Vagina (tissue), 2 donors: Measurements from ENCODE around the gene LYPD1. TPM values are rescaled to one million over a fixed set of nuclear protein-coding genes. Genes with fewer than 3 reads are reported as not detected.

ENCODE experiments used
- DNase-seq, 2 donors: peaks; one replicate each; pipeline ENCODE4 v3.0.0-alpha.2; 2017; ENCODE audit errors: extremely low spot score in 2 of 2
- H3K27ac ChIP-seq: fragments of 200-600 bp; sonication (generic); one replicate; pipeline ENCODE4 v1.5.1; 2019
- H3K27me3 ChIP-seq: fragments of 200-600 bp; sonication (generic); one replicate; pipeline ENCODE4 v1.5.1; 2019
- H3K36me3 ChIP-seq, 2 donors: fragments of 200-600 bp; sonication (generic); one replicate each; pipeline ENCODE4 v1.5.1; 2017 to 2019
- H3K4me1 ChIP-seq: fragments of 200-600 bp; sonication (generic); one replicate; pipeline ENCODE4 v1.5.1; 2019
- H3K4me3 ChIP-seq, 2 donors: fragments of 200-600 bp; sonication (generic); 1 replicate in 1 of 2; 2 replicates in 1 of 2; pipeline ENCODE4 v1.5.1; 2016 to 2019
- H3K9me3 ChIP-seq: fragments of 200-600 bp; sonication (generic); one replicate; pipeline ENCODE4 v1.5.1; 2019
- CTCF ChIP-seq, 3 experiments: fragments of 450-650 bp in 2 of 3; fragments of 200-600 bp in 1 of 3; sonication (generic) in 1 of 3; IDR thresholded peaks; one replicate each; pipeline ENCODE4 v1.5.1; 2017 to 2019; ENCODE audit warnings: antibody characterized with exemption in 3 of 3, mild to moderate bottlenecking in 2 of 3, moderate library complexity in 2 of 3
- POLR2A ChIP-seq, 2 donors: fragments of 450-650 bp; IDR thresholded peaks; one replicate each; pipeline ENCODE4 v1.6.1; 2017; ENCODE audit warnings: antibody characterized with exemption in 2 of 2, mild to moderate bottlenecking in 2 of 2, moderate library complexity in 2 of 2
- POLR2AphosphoS5 ChIP-seq, 2 donors: sonication (generic); formaldehyde crosslinking; IDR thresholded peaks; one replicate each; pipeline ENCODE4 v1.9.0; 2017; ENCODE audit warnings: antibody characterized with exemption in 2 of 2, mild to moderate bottlenecking in 2 of 2, low read depth in 1 of 2; ENCODE audit not compliant: insufficient read depth in 1 of 2
- intact Hi-C: fragments of 100-400 bp; cut with DNase I; formaldehyde crosslinking; loops from one replicate; pipeline ENCODE4 v1.15.1; 2023
- total RNA-seq: library from RNA; depleted of rRNA; stranded (reverse); fragments of >200 nt; gene quantifications from one replicate; pipeline ENCODE4 v1.2.3, GENCODE V29; 2016

LYPD1 gene
- total RNA-seq, 1 donor from 2014 or later: not detected

GRCh38 chr2:132690664-132691303 is 20.8 kb upstream of the LYPD1 start:
- TF ChIP-seq POLR2AphosphoS5 (IDR thresholded peaks at IDR 0.05; ENCODE audit: insufficient read depth in 1 of 2, low read depth in 1 of 2): no peak
- TF ChIP-seq POLR2A (IDR thresholded peaks at IDR 0.05): no peak
- no peak for TF ChIP-seq CTCF (IDR thresholded peaks at IDR 0.05)
- H3K9me3 ChIP-seq: no peaks in the 10 kb centered on the region
- H3K36me3 ChIP-seq: no peaks in the 10 kb centered on the region
- no peak overlapping the region for H3K4me3 ChIP-seq
- H3K27me3 ChIP-seq: no peaks in the 10 kb centered on the region
- intact Hi-C loops: no loop called here
- H3K27ac ChIP-seq: no peak overlapping the region
- no peaks in the 10 kb centered on the region for H3K4me1 ChIP-seq
- no peak for DNase-seq

GRCh38 chr2:132681766-132682165 is 11.8 kb upstream of the LYPD1 start:
- H3K27me3 ChIP-seq: no peaks in the 10 kb centered on the region
- TF ChIP-seq POLR2AphosphoS5 (IDR thresholded peaks at IDR 0.05; ENCODE audit: insufficient read depth in 1 of 2, low read depth in 1 of 2) (no peak), POLR2A (IDR thresholded peaks at IDR 0.05) (no peak), CTCF (IDR thresholded peaks at IDR 0.05) (no peak)
- H3K4me3 ChIP-seq: no peak overlapping the region
- DNase-seq: no peak
- no peak overlapping the region for H3K27ac ChIP-seq
- no peaks in the 10 kb centered on the region for H3K4me1 ChIP-seq
- intact Hi-C loops: no loop called here
- no peaks in the 10 kb centered on the region for H3K9me3 ChIP-seq
- H3K36me3 ChIP-seq: no peaks in the 10 kb centered on the region

GRCh38 chr2:132680544-132680943 is 10.5 kb upstream of the LYPD1 start:
- no peaks in the 10 kb centered on the region for H3K9me3 ChIP-seq
- H3K27me3 ChIP-seq: no peaks in the 10 kb centered on the region
- H3K36me3 ChIP-seq: no peaks in the 10 kb centered on the region
- no peak overlapping the region for H3K27ac ChIP-seq
- no peaks in the 10 kb centered on the region for H3K4me1 ChIP-seq
- H3K4me3 ChIP-seq: no peak overlapping the region
- no peak for TF ChIP-seq POLR2AphosphoS5 (IDR thresholded peaks at IDR 0.05; ENCODE audit: insufficient read depth in 1 of 2, low read depth in 1 of 2)
- no peak for TF ChIP-seq CTCF (IDR thresholded peaks at IDR 0.05)
- no peak for TF ChIP-seq POLR2A (IDR thresholded peaks at IDR 0.05)
- DNase-seq: no peak
- intact Hi-C loops: no loop called here

- intact Hi-C loops: no loop called here
- no peaks in the 10 kb centered on the region for H3K9me3 ChIP-seq
- H3K36me3 ChIP-seq: no peaks in the 10 kb centered on the region
- no peaks in the 10 kb centered on the region for H3K4me1 ChIP-seq
- no peaks in the 10 kb centered on the region for H3K27me3 ChIP-seq
- H3K4me3 ChIP-seq: no peak overlapping the region
- no peak overlapping the region for H3K27ac ChIP-seq
- TF ChIP-seq POLR2A (IDR thresholded peaks at IDR 0.05): no peak
- TF ChIP-seq CTCF (IDR thresholded peaks at IDR 0.05): no peak
- TF ChIP-seq POLR2AphosphoS5 (IDR thresholded peaks at IDR 0.05; ENCODE audit: insufficient read depth in 1 of 2, low read depth in 1 of 2): no peak
- no peak for DNase-seq
Measured at GRCh38 chr2:132678483-132678882, 8.5 kb upstream of the LYPD1 start.

GRCh38 chr2:132677661-132678060 is 7.7 kb upstream of the LYPD1 start:
- TF ChIP-seq CTCF (IDR thresholded peaks at IDR 0.05) (no peak), POLR2A (IDR thresholded peaks at IDR 0.05) (no peak), POLR2AphosphoS5 (IDR thresholded peaks at IDR 0.05; ENCODE audit: insufficient read depth in 1 of 2, low read depth in 1 of 2) (no peak)
- Histone ChIP-seq H3K36me3 (no peaks in the 10 kb centered on the region), H3K4me1 (no peaks in the 10 kb centered on the region)

More at GRCh38 chr2:132677661-132678060, 7.7 kb upstream of the LYPD1 start:
- Histone ChIP-seq H3K27me3 (no peaks in the 10 kb centered on the region), H3K9me3 (no peaks in the 10 kb centered on the region), H3K27ac (no peak overlapping the region), H3K4me3 (no peak overlapping the region)
- no peak for DNase-seq
- intact Hi-C loops: no loop called here
